Hepatocyte (in vitro differentiated cells): Measurements from ENCODE around the gene SYT10. TPM values are rescaled to one million over a fixed set of nuclear protein-coding genes. Genes with fewer than 3 reads are reported as not detected.

Experiments
- DNase-seq: peaks from one replicate; pipeline ENCODE4 v3.0.0-alpha.2; 2016; ENCODE audit warnings: low spot score
- H2AFZ ChIP-seq: fragments of 200-600 bp; sonication (generic); 2 replicates; pipeline ENCODE4 v1.6.0; 2016; ENCODE audit warnings: antibody characterized with exemption, mild to moderate bottlenecking
- H3K27ac ChIP-seq: fragments of 200-600 bp; sonication (generic); 2 replicates; pipeline ENCODE4 v1.5.1; 2016; ENCODE audit warnings: mild to moderate bottlenecking
- H3K27me3 ChIP-seq: fragments of 200-600 bp; sonication (generic); 2 replicates; pipeline ENCODE4 v1.6.1; 2016
- H3K36me3 ChIP-seq: fragments of 200-600 bp; sonication (generic); replicated peaks from 2 replicates; pipeline ENCODE4 v1.5.1; 2016; ENCODE audit warnings: low read depth; ENCODE audit not compliant: insufficient read depth
- H3K4me1 ChIP-seq: fragments of 200-600 bp; sonication (generic); 2 replicates; pipeline ENCODE4 v1.5.1; 2016; ENCODE audit warnings: mild to moderate bottlenecking, moderate library complexity; ENCODE audit not compliant: insufficient read depth
- H3K4me2 ChIP-seq: fragments of 200-600 bp; sonication (generic); 2 replicates; pipeline ENCODE4 v1.6.0; 2016
- H3K4me3 ChIP-seq: fragments of 200-600 bp; sonication (generic); 2 replicates; pipeline ENCODE4 v1.5.1; 2016; ENCODE audit warnings: mild to moderate bottlenecking
- H3K79me2 ChIP-seq: fragments of 200-600 bp; sonication (generic); 2 replicates; pipeline ENCODE4 v1.6.0; 2017; ENCODE audit warnings: mild to moderate bottlenecking
- H3K9me2 ChIP-seq: fragments of 200-600 bp; sonication (generic); replicated peaks from 2 replicates; pipeline ENCODE4 v1.6.0; 2017; ENCODE audit warnings: mild to moderate bottlenecking; ENCODE audit not compliant: insufficient read depth
- H3K9me3 ChIP-seq: fragments of 200-600 bp; sonication (generic); 2 replicates; pipeline ENCODE4 v1.5.1; 2016; ENCODE audit warnings: low read depth, mild to moderate bottlenecking
- H4K20me1 ChIP-seq: fragments of 200-600 bp; sonication (generic); 2 replicates; pipeline ENCODE4 v1.6.0; 2016; ENCODE audit warnings: mild to moderate bottlenecking; ENCODE audit not compliant: insufficient read depth, poor library complexity, severe bottlenecking
- CTCF ChIP-seq: fragments of 200-600 bp; sonication (generic); IDR thresholded peaks from 2 replicates; pipeline ENCODE4 v1.5.1; 2016; ENCODE audit warnings: antibody characterized with exemption, mild to moderate bottlenecking; ENCODE audit not compliant: poor library complexity
- EZH2 ChIP-seq: fragments of 200-600 bp; sonication (generic); IDR thresholded peaks from 2 replicates; pipeline ENCODE4 v1.6.1; 2016; ENCODE audit warnings: antibody characterized with exemption, mild to moderate bottlenecking, borderline replicate concordance
- EZH2phosphoT487 ChIP-seq: fragments of 200-600 bp; sonication (generic); IDR thresholded peaks from one replicate; pipeline ENCODE4 v1.6.1; 2018; ENCODE audit warnings: antibody characterized with exemption, mild to moderate bottlenecking, low read depth, moderate library complexity; ENCODE audit not compliant: unreplicated experiment, severe bottlenecking
- WGBS: methylation state at CpG from one replicate; pipeline ENCODE4 v1.1.6; 2016; ENCODE audit warnings: low lambda C conversion rate; ENCODE audit errors: missing lambda C conversion rate; 5-methylcytosine and 5-hydroxymethylcytosine counted together
- polyA plus RNA-seq: library from polyadenylated mRNA; unstranded; fragments of >200 nt; fragmentation: Nextera tagmentation; extraction: Ambion mirVana; gene quantifications from 2 replicates; pipeline ENCODE4 v1.2.1, GENCODE V29; 2016
- total RNA-seq: library from RNA; depleted of rRNA; stranded (reverse); fragments of >200 nt; gene quantifications from 2 replicates; pipeline ENCODE4 v1.2.3, GENCODE V29; 2014

The SYT10 gene
- total and polyA plus RNA-seq, 2 experiments from 2014 or later: 1.7 to 2.5 TPM

- Histone ChIP-seq H3K79me2 (no peaks in the 10 kb centered on the region), H3K4me1 (peaks cover 4% of the 10 kb centered on the region), H3K9me2 (no peaks in the 10 kb centered on the region), H3K36me3 (no peaks in the 10 kb centered on the region), H2AFZ (no peak overlapping the region), H3K4me3 (no peak overlapping the region), H3K27me3 (peaks cover 48% of the 10 kb centered on the region), H3K9me3 (no peaks in the 10 kb centered on the region), H4K20me1 (no peaks in the 10 kb centered on the region), H3K27ac (no peak overlapping the region), H3K4me2 (peak overlapping the region; percentile 91)
- no peak for TF ChIP-seq CTCF
- TF ChIP-seq EZH2: no peak
- no peak for TF ChIP-seq EZH2phosphoT487
- DNase-seq: no peak
- 54% methylated on average over 7 of the region's 7 CpGs for WGBS
These were observed 2.0 kb downstream of the SYT10 start for GRCh38 chr12:33437598-33437997.

GRCh38 chr12:33432992-33433391 lies 6.6 kb downstream of the SYT10 start:
- DNase-seq: no peak
- Histone ChIP-seq H3K9me3 (no peaks in the 10 kb centered on the region), H3K9me2 (no peaks in the 10 kb centered on the region), H2AFZ (no peak overlapping the region), H3K4me2 (no peak overlapping the region), H3K79me2 (no peaks in the 10 kb centered on the region), H3K4me1 (no peaks in the 10 kb centered on the region), H4K20me1 (no peaks in the 10 kb centered on the region), H3K4me3 (no peak overlapping the region), H3K27me3 (peaks cover 14% of the 10 kb centered on the region), H3K27ac (no peak overlapping the region), H3K36me3 (no peaks in the 10 kb centered on the region)
- TF ChIP-seq CTCF: no peak
- no peak for TF ChIP-seq EZH2
- no peak for TF ChIP-seq EZH2phosphoT487

GRCh38 chr12:33431648-33432047 lies 8.0 kb downstream of the SYT10 start:
- Histone ChIP-seq H3K79me2 (no peaks in the 10 kb centered on the region), H3K27me3 (peaks cover under 1% of the 10 kb centered on the region), H3K9me2 (no peaks in the 10 kb centered on the region), H3K27ac (no peak overlapping the region), H3K36me3 (no peaks in the 10 kb centered on the region), H2AFZ (no peak overlapping the region), H3K4me3 (no peak overlapping the region), H3K9me3 (no peaks in the 10 kb centered on the region), H3K4me1 (no peaks in the 10 kb centered on the region), H3K4me2 (no peak overlapping the region), H4K20me1 (no peaks in the 10 kb centered on the region)
- no peak for DNase-seq
- WGBS: 100% methylated on average over 1 of the region's 1 CpG
- TF ChIP-seq EZH2phosphoT487 (no peak), EZH2 (no peak), CTCF (no peak)

- Histone ChIP-seq H3K9me3 (no peaks in the 10 kb centered on the region), H3K27me3 (no peaks in the 10 kb centered on the region), H3K4me3 (no peak overlapping the region), H3K4me1 (no peaks in the 10 kb centered on the region), H3K27ac (no peak overlapping the region), H3K79me2 (no peaks in the 10 kb centered on the region), H2AFZ (no peak overlapping the region), H3K4me2 (no peak overlapping the region), H3K36me3 (no peaks in the 10 kb centered on the region), H4K20me1 (no peaks in the 10 kb centered on the region), H3K9me2 (no peaks in the 10 kb centered on the region)
- WGBS: 89% methylated on average over 2 of the region's 2 CpGs
- TF ChIP-seq EZH2 (no peak), EZH2phosphoT487 (no peak), CTCF (no peak)
- DNase-seq: no peak
These were observed 10.2 kb downstream of the SYT10 start for GRCh38 chr12:33429468-33429867.
